Keratinocyte (primary cell): Measurements from ENCODE around the gene STMND1. TPM values are rescaled to one million over a fixed set of nuclear protein-coding genes. Genes with fewer than 3 reads are reported as not detected.

Experiments used
- DNase-seq: peaks from one replicate; pipeline ENCODE4 v3.0.0-alpha.2; 2011; ENCODE audit warnings: low read depth, missing footprints, low spot score
- FAIRE-seq: peaks from 2 replicates; lab custom pipeline; 2011; peaks lifted over from hg19 to GRCh38; lab: Jason Lieb, UNC
- H2AFZ ChIP-seq: 2 replicates; pipeline ENCODE4 v1.6.0; 2012; ENCODE audit warnings: low read length, control low read depth, inconsistent platforms; ENCODE audit not compliant: control insufficient read depth
- H3K27ac ChIP-seq: 2 replicates; pipeline ENCODE4 v1.5.1; 2011; ENCODE audit warnings: low read length; ENCODE audit not compliant: control insufficient read depth, insufficient read depth
- H3K27me3 ChIP-seq: 3 replicates; pipeline ENCODE4 v1.6.0; 2011; ENCODE audit warnings: low read length; ENCODE audit not compliant: control insufficient read depth, insufficient read depth; ENCODE audit errors: extremely low read depth
- H3K36me3 ChIP-seq, 2 experiments: 2 replicates in 1 of 2; 3 replicates in 1 of 2; pipeline ENCODE4 v1.5.1; 2011; ENCODE audit warnings: low read length in 2 of 2, mild to moderate bottlenecking in 1 of 2; ENCODE audit not compliant: control insufficient read depth in 2 of 2, insufficient read depth in 2 of 2; ENCODE audit errors: extremely low read depth in 1 of 2
- H3K4me1 ChIP-seq: 3 replicates; pipeline ENCODE4 v1.5.1; 2011; ENCODE audit warnings: low read length; ENCODE audit not compliant: control insufficient read depth, insufficient read depth; ENCODE audit errors: extremely low read depth
- H3K4me2 ChIP-seq: 3 replicates; pipeline ENCODE4 v1.6.0; 2011; ENCODE audit warnings: low read depth, low read length; ENCODE audit not compliant: control insufficient read depth, insufficient read depth; ENCODE audit errors: extremely low read depth
- H3K4me3 ChIP-seq, 3 experiments: fragments of 200-600 bp in 1 of 3; sonication (generic) in 1 of 3; 2 replicates in 2 of 3; 3 replicates in 1 of 3; pipeline ENCODE4 v1.5.1; 2011 to 2016; ENCODE audit warnings: low read length in 3 of 3, mild to moderate bottlenecking in 3 of 3, control low read depth in 2 of 3, inconsistent platforms in 1 of 3, low read depth in 1 of 3, mixed read lengths in 1 of 3, mixed run types in 1 of 3, moderate library complexity in 1 of 3; ENCODE audit not compliant: control insufficient read depth in 2 of 3, insufficient read depth in 2 of 3; ENCODE audit errors: extremely low read depth in 1 of 3
- H3K79me2 ChIP-seq: 2 replicates; pipeline ENCODE4 v1.6.0; 2012; ENCODE audit warnings: low read length; ENCODE audit not compliant: control insufficient read depth, insufficient read depth
- H3K9ac ChIP-seq: 3 replicates; pipeline ENCODE4 v1.6.0; 2011; ENCODE audit warnings: low read length; ENCODE audit not compliant: control insufficient read depth, insufficient read depth; ENCODE audit errors: extremely low read depth
- H3K9me1 ChIP-seq: 3 replicates; pipeline ENCODE4 v1.6.0; 2011; ENCODE audit warnings: low read length; ENCODE audit not compliant: control insufficient read depth, insufficient read depth; ENCODE audit errors: extremely low read depth
- H3K9me3 ChIP-seq: 2 replicates; pipeline ENCODE4 v1.5.1; 2012; ENCODE audit warnings: low read depth, low read length; ENCODE audit not compliant: control insufficient read depth
- H4K20me1 ChIP-seq: 3 replicates; pipeline ENCODE4 v1.6.0; 2011; ENCODE audit warnings: low read length; ENCODE audit not compliant: control insufficient read depth, insufficient read depth; ENCODE audit errors: extremely low read depth
- CTCF ChIP-seq, 3 experiments: IDR thresholded peaks in 1 of 3; conservative IDR thresholded peaks in 1 of 3; optimal IDR thresholded peaks in 1 of 3; 2 replicates in 2 of 3; 3 replicates in 1 of 3; pipeline versions ENCODE3 to v1.5.1; 2011; ENCODE audit warnings: low read length in 3 of 3, mild to moderate bottlenecking in 3 of 3, moderate library complexity in 2 of 3, control low read depth in 1 of 3, inconsistent platforms in 1 of 3; ENCODE audit not compliant: insufficient read depth in 2 of 3; ENCODE audit errors: extremely low read depth in 1 of 3
- EZH2 ChIP-seq: IDR thresholded peaks from one replicate; pipeline ENCODE4 v1.6.1; 2012; ENCODE audit warnings: inconsistent platforms, mild to moderate bottlenecking, low read length, moderate library complexity
- dilution Hi-C: fragments of 300-500 bp; cut with MboI; formaldehyde crosslinking; loops from one replicate; pipeline ENCODE4 v1.7.0; 2020; ENCODE audit warnings: low sequenced_read_pairs; ENCODE audit not compliant: extremely low pct_ligation_motif_present
- polyA plus RNA-seq, 5 experiments: library from polyadenylated mRNA; depleted of rRNA in 3 of 5; stranded (reverse) in 3 of 5; stranded (forward) in 1 of 5; unstranded in 1 of 5; fragments of >200 nt; gene quantifications; 1 replicate in 1 of 5; 2 replicates in 3 of 5; 3 replicates in 1 of 5; pipeline versions ENCODE4 v1.2.1 to v1.2.3, GENCODE V29; 2011 to 2012; ENCODE audit warnings: missing spikeins in 2 of 5, low read depth in 1 of 5, low replicate concordance in 1 of 5

Gene STMND1
- polyA plus RNA-seq, 1 donor (not counting 4 experiments of a cell fraction or from before 2014, with no cell fraction given), result not detected

GRCh38 chr6:17159240-17159639 lies 57.4 kb downstream of the STMND1 start:
- Histone ChIP-seq H3K27ac (no peak overlapping the region), H4K20me1 (no peaks in the 10 kb centered on the region), H3K27me3 (peaks cover 7% of the 10 kb centered on the region), H3K9me3 (no peaks in the 10 kb centered on the region), H3K9ac (no peak overlapping the region), H3K79me2 (no peaks in the 10 kb centered on the region), H3K4me2 (no peak overlapping the region), H3K4me1 (no peaks in the 10 kb centered on the region), H3K36me3 (no peaks in the 10 kb centered on the region), H3K9me1 (no peaks in the 10 kb centered on the region), H2AFZ (no peak overlapping the region), H3K4me3 (no peak overlapping the region)
- dilution Hi-C loops, result loop anchor here (25.0 kb wide), 1 partner anchor 428 kb away; no protein-coding TSS in a partner anchor
- TF ChIP-seq EZH2 (no peak), CTCF (optimal IDR thresholded peaks at IDR 0.05 in 1 of 3, IDR thresholded peaks at IDR 0.05 in 1 of 3, conservative IDR thresholded peaks at IDR 0.05 in 1 of 3; ENCODE audit: extremely low read depth in 1 of 3, insufficient read depth in 2 of 3, low read length in 3 of 3) (no peak)
- DNase-seq (no peak), FAIRE-seq (no peak)

GRCh38 chr6:17161076-17161475 lies 59.2 kb downstream of the STMND1 start:
- DNase-seq (no peak), FAIRE-seq (no peak)
- Histone ChIP-seq H3K9ac (no peak overlapping the region), H3K4me3 (no peak overlapping the region), H3K4me2 (no peak overlapping the region), H3K79me2 (no peaks in the 10 kb centered on the region), H3K9me3 (no peaks in the 10 kb centered on the region), H3K36me3 (no peaks in the 10 kb centered on the region), H3K4me1 (no peaks in the 10 kb centered on the region), H3K9me1 (no peaks in the 10 kb centered on the region), H4K20me1 (no peaks in the 10 kb centered on the region), H3K27me3 (peaks cover 7% of the 10 kb centered on the region), H2AFZ (no peak overlapping the region), H3K27ac (no peak overlapping the region)
- TF ChIP-seq CTCF (optimal IDR thresholded peaks at IDR 0.05 in 1 of 3, IDR thresholded peaks at IDR 0.05 in 1 of 3, conservative IDR thresholded peaks at IDR 0.05 in 1 of 3; ENCODE audit: extremely low read depth in 1 of 3, insufficient read depth in 2 of 3, low read length in 3 of 3) (no peak), EZH2 (no peak)
- dilution Hi-C loops, result loop anchor here (25.0 kb wide), 1 partner anchor 426 kb away; no protein-coding TSS in a partner anchor
